Body of pancreas (tissue), 4 donors: ENCODE measurements around the gene TRAFD1.

Experiments
- POLR2A ChIP-seq, 3 donors: fragments of 450-650 bp; IDR thresholded peaks; one replicate each; pipeline ENCODE4 v1.6.1; 2016; ENCODE audit warnings: antibody characterized with exemption in 3 of 3, mild to moderate bottlenecking in 2 of 3
- TF ChIP-seq, protein P1 (sequence below), 7 experiments: fragments of 450-650 bp in 4 of 7; fragments of 200-600 bp in 3 of 7; sonication (generic) in 3 of 7; IDR thresholded peaks; one replicate each; pipeline ENCODE4 v1.5.1; 2016 to 2019; ENCODE audit warnings: antibody characterized with exemption in 7 of 7

DNA sequence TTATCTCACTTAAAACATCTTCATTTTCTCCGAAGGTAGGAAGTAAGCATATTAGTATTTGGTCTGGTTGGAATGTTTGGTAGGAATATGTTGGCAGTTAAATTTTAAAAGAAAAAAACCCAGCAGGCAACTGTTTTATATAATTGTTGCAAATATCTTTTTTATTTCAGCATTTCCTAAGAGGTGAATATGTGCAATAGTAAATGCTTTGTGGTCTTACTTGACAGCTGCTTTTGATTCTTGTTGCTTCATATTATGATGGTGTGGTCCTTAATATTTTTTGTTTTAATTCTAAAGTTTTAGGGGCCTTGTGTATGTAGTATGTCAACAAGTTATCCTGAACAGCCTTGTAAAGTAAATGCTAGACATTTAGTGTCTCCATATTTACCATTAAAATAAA is 6.3 kb downstream of the TRAFD1 start:
- TF ChIP-seq, protein P1, sequence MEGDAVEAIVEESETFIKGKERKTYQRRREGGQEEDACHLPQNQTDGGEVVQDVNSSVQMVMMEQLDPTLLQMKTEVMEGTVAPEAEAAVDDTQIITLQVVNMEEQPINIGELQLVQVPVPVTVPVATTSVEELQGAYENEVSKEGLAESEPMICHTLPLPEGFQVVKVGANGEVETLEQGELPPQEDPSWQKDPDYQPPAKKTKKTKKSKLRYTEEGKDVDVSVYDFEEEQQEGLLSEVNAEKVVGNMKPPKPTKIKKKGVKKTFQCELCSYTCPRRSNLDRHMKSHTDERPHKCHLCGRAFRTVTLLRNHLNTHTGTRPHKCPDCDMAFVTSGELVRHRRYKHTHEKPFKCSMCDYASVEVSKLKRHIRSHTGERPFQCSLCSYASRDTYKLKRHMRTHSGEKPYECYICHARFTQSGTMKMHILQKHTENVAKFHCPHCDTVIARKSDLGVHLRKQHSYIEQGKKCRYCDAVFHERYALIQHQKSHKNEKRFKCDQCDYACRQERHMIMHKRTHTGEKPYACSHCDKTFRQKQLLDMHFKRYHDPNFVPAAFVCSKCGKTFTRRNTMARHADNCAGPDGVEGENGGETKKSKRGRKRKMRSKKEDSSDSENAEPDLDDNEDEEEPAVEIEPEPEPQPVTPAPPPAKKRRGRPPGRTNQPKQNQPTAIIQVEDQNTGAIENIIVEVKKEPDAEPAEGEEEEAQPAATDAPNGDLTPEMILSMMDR (IDR thresholded peaks at IDR 0.05): no peak
- TF ChIP-seq POLR2A (IDR thresholded peaks at IDR 0.05): no peak
